GM19193 (cell line): ENCODE data around the gene THOC2.

ENCODE experiments used
- POLR2A ChIP-seq: IDR thresholded peaks from 4 replicates; pipeline ENCODE4 v1.6.1; 2011; ENCODE audit not compliant: insufficient read depth, insufficient read length; ENCODE audit errors: extremely low read depth

Gene THOC2

GRCh38 chrX:123732670-123733363 lies at the start of gene THOC2:
TSS of gene THOC2 (minus strand) at chrX:123733052. CDS start at chrX:123733022, 30 bp downstream.
- TF ChIP-seq POLR2A = peak; percentile 76

- no peak for TF ChIP-seq POLR2A
These were observed 47.1 kb upstream of the THOC2 start for GRCh38 chrX:123779908-123780396.

- TF ChIP-seq POLR2A = no peak
These were observed 40.6 kb upstream of the THOC2 start for GRCh38 chrX:123773258-123773988.

- no peak for TF ChIP-seq POLR2A
These were observed 38.7 kb upstream of the THOC2 start for GRCh38 chrX:123771449-123772064.

- peak; percentile 66 for TF ChIP-seq POLR2A
These were observed 32.4 kb upstream of the THOC2 start for GRCh38 chrX:123764967-123765871.

GRCh38 chrX:123756320-123756719 lies 23.5 kb upstream of the THOC2 start:
- TF ChIP-seq POLR2A = no peak

- no peak for TF ChIP-seq POLR2A
These were observed 22.3 kb upstream of the THOC2 start for GRCh38 chrX:123755107-123755506.

GRCh38 chrX:123753656-123754350 lies 21.0 kb upstream of the THOC2 start:
- no peak for TF ChIP-seq POLR2A

GRCh38 chrX:123749643-123750042 lies 16.8 kb upstream of the THOC2 start:
- no peak for TF ChIP-seq POLR2A

GRCh38 chrX:123745511-123745910 lies 12.7 kb upstream of the THOC2 start:
- no peak for TF ChIP-seq POLR2A

- TF ChIP-seq POLR2A = no peak
These were observed 10.5 kb upstream of the THOC2 start for GRCh38 chrX:123743312-123743711.

GRCh38 chrX:123742440-123742839 lies 9.6 kb upstream of the THOC2 start:
- TF ChIP-seq POLR2A = no peak

- TF ChIP-seq POLR2A = no peak
These were observed 7.7 kb upstream of the THOC2 start for GRCh38 chrX:123740536-123740935.

- no peak for TF ChIP-seq POLR2A
These were observed 7.2 kb upstream of the THOC2 start for GRCh38 chrX:123740006-123740405.

GRCh38 chrX:123739474-123739873 lies 6.6 kb upstream of the THOC2 start:
- TF ChIP-seq POLR2A = no peak

GRCh38 chrX:123738378-123738940 lies 5.6 kb upstream of the THOC2 start:
- no peak for TF ChIP-seq POLR2A
